ENCODE data around the gene WDR59.

DNA sequence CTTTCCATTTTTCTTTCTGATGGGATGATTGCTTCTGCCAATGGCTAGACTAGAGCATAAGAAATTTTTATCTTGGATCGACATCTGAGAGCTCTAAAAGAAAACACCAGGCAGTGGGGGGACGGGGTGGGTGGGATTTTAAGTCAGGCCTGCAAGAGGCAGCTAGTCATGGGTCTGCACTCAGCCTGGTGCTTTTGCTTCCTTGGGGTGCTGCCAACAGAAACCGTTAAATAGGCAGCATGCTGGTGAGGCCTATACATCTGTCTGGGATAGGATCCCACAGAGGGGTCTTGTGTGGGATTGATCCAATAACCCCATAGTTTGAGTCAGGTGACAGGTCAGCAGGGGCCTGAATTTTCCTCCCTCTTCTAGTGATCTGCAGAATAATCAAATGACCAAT lies 40.8 kb upstream of the WDR59 start:
- TF ChIP-seq, protein P1, sequence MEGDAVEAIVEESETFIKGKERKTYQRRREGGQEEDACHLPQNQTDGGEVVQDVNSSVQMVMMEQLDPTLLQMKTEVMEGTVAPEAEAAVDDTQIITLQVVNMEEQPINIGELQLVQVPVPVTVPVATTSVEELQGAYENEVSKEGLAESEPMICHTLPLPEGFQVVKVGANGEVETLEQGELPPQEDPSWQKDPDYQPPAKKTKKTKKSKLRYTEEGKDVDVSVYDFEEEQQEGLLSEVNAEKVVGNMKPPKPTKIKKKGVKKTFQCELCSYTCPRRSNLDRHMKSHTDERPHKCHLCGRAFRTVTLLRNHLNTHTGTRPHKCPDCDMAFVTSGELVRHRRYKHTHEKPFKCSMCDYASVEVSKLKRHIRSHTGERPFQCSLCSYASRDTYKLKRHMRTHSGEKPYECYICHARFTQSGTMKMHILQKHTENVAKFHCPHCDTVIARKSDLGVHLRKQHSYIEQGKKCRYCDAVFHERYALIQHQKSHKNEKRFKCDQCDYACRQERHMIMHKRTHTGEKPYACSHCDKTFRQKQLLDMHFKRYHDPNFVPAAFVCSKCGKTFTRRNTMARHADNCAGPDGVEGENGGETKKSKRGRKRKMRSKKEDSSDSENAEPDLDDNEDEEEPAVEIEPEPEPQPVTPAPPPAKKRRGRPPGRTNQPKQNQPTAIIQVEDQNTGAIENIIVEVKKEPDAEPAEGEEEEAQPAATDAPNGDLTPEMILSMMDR (IDR thresholded peaks at IDR 0.05): no peak
- TF ChIP-seq POLR2A (IDR thresholded peaks at IDR 0.05): no peak
- no peak for TF ChIP-seq POLR2AphosphoS5 (IDR thresholded peaks at IDR 0.05)
- no peak for TF ChIP-seq EP300 (IDR thresholded peaks at IDR 0.05)
